Measurements from ENCODE around the gene CYP8B1. TPM values are rescaled to one million over a fixed set of nuclear protein-coding genes. Genes with fewer than 3 reads are reported as not detected.
A peak's percentile ranks its signal among the peaks of the same experiment; 100 is the strongest.

Gene CYP8B1, protein sequence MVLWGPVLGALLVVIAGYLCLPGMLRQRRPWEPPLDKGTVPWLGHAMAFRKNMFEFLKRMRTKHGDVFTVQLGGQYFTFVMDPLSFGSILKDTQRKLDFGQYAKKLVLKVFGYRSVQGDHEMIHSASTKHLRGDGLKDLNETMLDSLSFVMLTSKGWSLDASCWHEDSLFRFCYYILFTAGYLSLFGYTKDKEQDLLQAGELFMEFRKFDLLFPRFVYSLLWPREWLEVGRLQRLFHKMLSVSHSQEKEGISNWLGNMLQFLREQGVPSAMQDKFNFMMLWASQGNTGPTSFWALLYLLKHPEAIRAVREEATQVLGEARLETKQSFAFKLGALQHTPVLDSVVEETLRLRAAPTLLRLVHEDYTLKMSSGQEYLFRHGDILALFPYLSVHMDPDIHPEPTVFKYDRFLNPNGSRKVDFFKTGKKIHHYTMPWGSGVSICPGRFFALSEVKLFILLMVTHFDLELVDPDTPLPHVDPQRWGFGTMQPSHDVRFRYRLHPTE
- polyA plus RNA-seq, result 0.75 TPM
- long read RNA-seq, donor 1, result 0 reads
- long read RNA-seq, donor 2, partial matches to known transcripts, result 0 of 4 reads
- long read RNA-seq, donor 2, other reads (novel, unspliced or antisense), result 0 of 4 reads
- long read RNA-seq, donor 3, result 0 reads
- long read RNA-seq, donor 4, result 0 reads
- long read RNA-seq, donor 5, result 0 reads
- long read RNA-seq, donor 6, result 0 reads
- long read RNA-seq, donor 7, result 0 reads
- long read RNA-seq, donor 8, partial matches to known transcripts, result 0 of 2 reads
- long read RNA-seq, donor 8, other reads (novel, unspliced or antisense), result 0 of 2 reads
- long read RNA-seq, donor 9, result 0 reads
- long read RNA-seq, donor 10, partial matches to known transcripts, result 0 of 2 reads
- long read RNA-seq, donor 10, other reads (novel, unspliced or antisense), result 0 of 2 reads
- long read RNA-seq, donor 11, result 0 reads

DNA sequence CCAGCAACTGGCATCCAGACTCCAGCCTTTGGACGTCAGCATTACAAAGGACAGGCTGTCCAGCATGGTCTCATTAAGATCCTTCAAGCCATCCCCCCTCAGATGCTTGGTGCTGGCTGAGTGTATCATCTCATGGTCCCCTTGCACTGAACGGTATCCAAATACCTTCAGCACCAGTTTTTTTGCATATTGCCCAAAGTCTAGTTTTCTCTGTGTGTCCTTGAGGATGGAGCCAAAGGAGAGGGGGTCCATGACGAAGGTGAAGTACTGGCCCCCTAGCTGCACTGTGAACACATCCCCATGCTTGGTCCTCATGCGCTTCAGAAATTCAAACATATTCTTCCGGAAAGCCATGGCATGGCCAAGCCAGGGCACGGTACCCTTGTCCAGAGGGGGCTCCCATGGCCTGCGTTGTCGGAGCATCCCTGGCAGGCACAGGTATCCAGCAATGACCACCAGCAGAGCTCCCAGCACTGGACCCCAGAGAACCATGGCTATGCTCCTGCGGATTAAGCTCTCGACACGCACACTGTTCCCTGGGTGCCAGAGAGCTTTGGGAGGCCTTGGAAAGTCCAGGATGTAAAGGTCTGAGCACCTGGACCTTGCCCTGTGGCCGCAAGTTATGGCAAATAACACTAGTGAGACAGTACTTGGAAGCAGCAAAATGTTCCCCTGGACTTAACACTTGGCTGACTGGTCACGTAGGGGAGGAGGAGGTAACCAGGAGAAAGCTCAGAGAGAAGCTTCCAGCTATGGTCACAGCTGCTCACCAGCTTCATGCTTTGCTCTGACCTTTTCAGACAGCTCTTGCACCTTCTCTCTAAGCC, at the start of gene CYP8B1:
TSS of gene CYP8B1 (minus strand) at position 555 of the 827 bp plus-strand sequence. CDS start at position 492, 63 bp downstream.
- no peaks in the 10 kb centered on the region for H3K4me1 ChIP-seq (ENCODE audit: control insufficient read depth, insufficient read depth, low read length)
- no peak within 1 kb of the TSS for H3K27ac ChIP-seq (ENCODE audit: low read length)
- H3K36me3 ChIP-seq (ENCODE audit: control insufficient read depth, insufficient read depth, low read length), result no peaks in the 10 kb centered on the region
- peaks cover under 1% of the 10 kb centered on the region for H3K9me3 ChIP-seq (ENCODE audit: control insufficient read depth, low read depth, low read length)
- WGBS (ENCODE audit: insufficient coverage, low lambda C conversion rate), result no CpG with 5 or more reads among the region's 13 CpGs
- no peak within 1 kb of the TSS for H3K4me3 ChIP-seq (ENCODE audit: low read length)
- H3K27me3 ChIP-seq (ENCODE audit: control insufficient read depth, insufficient read depth, low read length), result no peaks in the 10 kb centered on the region
- DNase-seq, result peak in 1 of 2 donors; percentile 34

DNA sequence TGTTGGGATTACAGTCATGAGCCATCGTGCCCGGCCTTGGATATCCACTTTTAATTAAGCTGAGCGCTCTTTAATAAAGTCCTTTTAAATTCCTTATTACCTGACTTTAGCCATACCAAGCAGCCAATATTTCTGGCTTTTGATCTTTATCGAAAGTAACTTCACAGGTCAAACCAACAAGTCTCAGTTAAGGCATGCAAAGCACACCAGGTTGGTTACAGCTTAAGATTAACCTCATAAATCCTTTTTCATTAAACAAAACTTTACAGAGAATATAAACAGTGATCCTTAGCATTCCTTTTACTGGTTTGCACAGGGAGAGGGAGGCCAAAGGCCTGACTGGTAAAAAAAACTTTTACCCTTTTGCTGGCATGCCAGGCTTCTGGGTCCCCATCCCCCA, 47.9 kb upstream of the CYP8B1 start:
- no peaks in the 10 kb centered on the region for H3K27me3 ChIP-seq (ENCODE audit: control insufficient read depth, insufficient read depth, low read length)
- H3K36me3 ChIP-seq (ENCODE audit: control insufficient read depth, insufficient read depth, low read length), result no peaks in the 10 kb centered on the region
- H3K27ac ChIP-seq (ENCODE audit: low read length), result no peak overlapping the region
- no peak for DNase-seq
- peaks cover 3% of the 10 kb centered on the region for H3K9me3 ChIP-seq (ENCODE audit: control insufficient read depth, low read depth, low read length)
- H3K4me3 ChIP-seq (ENCODE audit: low read length), result no peak overlapping the region
- WGBS (ENCODE audit: insufficient coverage, low lambda C conversion rate), result 93% methylated on average over 2 of the region's 4 CpGs
- H3K4me1 ChIP-seq (ENCODE audit: control insufficient read depth, insufficient read depth, low read length), result no peaks in the 10 kb centered on the region

DNA sequence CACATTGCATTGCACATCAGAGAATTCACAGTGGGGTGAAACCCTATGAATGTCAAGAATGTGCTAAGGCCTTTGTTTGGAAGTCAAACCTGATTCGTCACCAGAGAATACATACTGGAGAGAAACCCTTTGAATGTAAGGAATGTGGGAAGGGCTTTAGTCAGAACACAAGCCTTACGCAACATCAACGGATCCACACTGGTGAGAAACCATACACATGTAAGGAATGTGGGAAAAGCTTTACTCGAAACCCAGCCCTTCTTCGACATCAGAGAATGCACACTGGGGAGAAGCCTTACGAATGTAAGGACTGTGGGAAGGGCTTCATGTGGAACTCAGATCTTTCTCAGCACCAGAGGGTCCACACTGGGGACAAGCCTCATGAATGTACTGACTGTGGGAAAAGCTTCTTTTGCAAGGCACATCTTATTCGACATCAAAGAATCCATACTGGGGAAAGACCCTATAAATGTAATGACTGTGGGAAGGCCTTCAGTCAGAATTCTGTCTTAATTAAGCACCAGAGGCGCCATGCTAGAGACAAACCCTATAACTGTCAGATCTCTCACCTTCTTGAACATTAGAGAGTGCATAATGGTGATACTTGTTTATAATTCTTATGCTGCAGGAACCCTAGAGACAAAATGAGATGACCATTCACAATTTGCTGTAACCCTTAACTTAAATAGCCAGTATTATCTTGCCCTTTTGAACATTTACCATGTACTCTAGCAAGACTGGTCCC, 39.3 kb upstream of the CYP8B1 start:
- Histone ChIP-seq H3K9me3 (ENCODE audit: control insufficient read depth, low read depth, low read length) (peaks cover 23% of the 10 kb centered on the region), H3K36me3 (ENCODE audit: control insufficient read depth, insufficient read depth, low read length) (peaks cover 42% of the 10 kb centered on the region), H3K27ac (ENCODE audit: low read length) (no peak overlapping the region), H3K4me1 (ENCODE audit: control insufficient read depth, insufficient read depth, low read length) (no peaks in the 10 kb centered on the region), H3K27me3 (ENCODE audit: control insufficient read depth, insufficient read depth, low read length) (no peaks in the 10 kb centered on the region), H3K4me3 (ENCODE audit: low read length) (no peak overlapping the region)
- DNase-seq, result peak in 1 of 2 donors; percentile 14
- WGBS (ENCODE audit: insufficient coverage, low lambda C conversion rate), result no CpG with 5 or more reads among the region's 8 CpGs

DNA sequence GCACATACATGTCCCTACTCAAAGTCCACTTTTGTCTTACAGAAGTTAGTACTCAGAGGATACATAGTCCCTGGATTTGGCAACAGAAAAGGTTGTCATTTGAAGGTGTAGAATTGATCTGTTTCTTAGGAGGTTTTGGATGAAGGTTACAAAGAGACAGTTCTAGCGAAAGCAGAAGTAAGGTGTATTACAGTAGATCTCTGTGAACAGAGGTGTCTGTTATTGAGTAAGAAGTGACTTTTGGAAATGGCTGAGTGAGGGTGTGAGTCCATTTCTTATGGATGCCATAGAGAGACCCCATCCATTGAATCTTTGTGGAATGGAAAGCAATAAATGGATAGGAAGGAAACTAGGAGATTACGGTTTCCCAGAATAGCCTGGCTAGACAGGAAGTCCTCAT, 35.9 kb upstream of the CYP8B1 start:
- DNase-seq, result no peak
- no peak overlapping the region for H3K27ac ChIP-seq (ENCODE audit: low read length)
- no peak overlapping the region for H3K4me3 ChIP-seq (ENCODE audit: low read length)
- H3K9me3 ChIP-seq (ENCODE audit: control insufficient read depth, low read depth, low read length), result peaks cover 29% of the 10 kb centered on the region
- H3K27me3 ChIP-seq (ENCODE audit: control insufficient read depth, insufficient read depth, low read length), result no peaks in the 10 kb centered on the region
- WGBS (ENCODE audit: insufficient coverage, low lambda C conversion rate), result no CpG with 5 or more reads among the region's 2 CpGs
- H3K36me3 ChIP-seq (ENCODE audit: control insufficient read depth, insufficient read depth, low read length), result peaks cover 54% of the 10 kb centered on the region
- H3K4me1 ChIP-seq (ENCODE audit: control insufficient read depth, insufficient read depth, low read length), result peaks cover 8% of the 10 kb centered on the region

DNA sequence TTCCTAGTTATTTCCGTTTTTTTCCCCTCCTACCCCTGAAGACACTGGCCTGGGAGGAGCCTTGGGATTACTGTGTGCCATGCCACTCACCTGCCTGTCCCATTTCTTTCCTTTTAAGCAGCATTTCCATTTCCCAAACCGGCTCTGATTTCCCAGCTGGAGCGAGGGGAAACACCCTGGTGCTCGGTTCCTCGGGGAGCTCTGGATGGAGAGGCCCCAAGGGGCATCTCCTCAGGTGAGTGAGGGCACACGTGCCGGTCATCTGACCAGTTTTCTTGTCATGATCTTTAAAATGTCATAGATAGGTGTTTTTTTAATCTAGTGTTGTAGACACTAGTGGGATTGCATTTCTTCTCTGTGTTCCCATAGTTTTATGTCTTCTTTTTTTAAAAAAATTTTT, 33.0 kb upstream of the CYP8B1 start:
- Histone ChIP-seq H3K9me3 (ENCODE audit: control insufficient read depth, low read depth, low read length) (peaks cover 19% of the 10 kb centered on the region), H3K27ac (ENCODE audit: low read length) (no peak overlapping the region), H3K36me3 (ENCODE audit: control insufficient read depth, insufficient read depth, low read length) (peaks cover 38% of the 10 kb centered on the region), H3K27me3 (ENCODE audit: control insufficient read depth, insufficient read depth, low read length) (no peaks in the 10 kb centered on the region), H3K4me1 (ENCODE audit: control insufficient read depth, insufficient read depth, low read length) (peaks cover 9% of the 10 kb centered on the region), H3K4me3 (ENCODE audit: low read length) (no peak overlapping the region)
- WGBS (ENCODE audit: insufficient coverage, low lambda C conversion rate), result 92% methylated on average over 2 of the region's 7 CpGs
- DNase-seq, result no peak

DNA sequence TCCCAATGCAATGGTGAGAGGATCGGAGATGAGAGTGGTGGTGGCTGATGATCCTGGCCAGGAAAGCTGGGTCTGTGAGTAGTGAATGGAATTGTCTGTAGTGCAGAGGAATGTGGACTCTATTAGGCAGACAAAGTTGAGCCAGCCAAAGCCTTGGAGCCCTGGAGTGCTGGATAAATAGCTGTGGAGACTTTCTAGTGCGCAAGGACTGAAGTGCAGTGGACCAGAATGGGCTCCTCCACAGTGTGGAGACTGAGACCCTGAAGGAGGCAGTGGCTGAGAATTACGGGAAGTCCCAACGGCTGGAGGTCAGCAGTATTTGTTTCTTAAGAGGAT, 31.1 kb upstream of the CYP8B1 start:
- WGBS (ENCODE audit: insufficient coverage, low lambda C conversion rate), result no CpG with 5 or more reads among the region's 4 CpGs
- Histone ChIP-seq H3K27ac (ENCODE audit: low read length) (no peak overlapping the region), H3K36me3 (ENCODE audit: control insufficient read depth, insufficient read depth, low read length) (peaks cover 29% of the 10 kb centered on the region), H3K9me3 (ENCODE audit: control insufficient read depth, low read depth, low read length) (peaks cover 13% of the 10 kb centered on the region), H3K4me1 (ENCODE audit: control insufficient read depth, insufficient read depth, low read length) (peaks cover 9% of the 10 kb centered on the region), H3K4me3 (ENCODE audit: low read length) (peak overlapping the region; percentile 67), H3K27me3 (ENCODE audit: control insufficient read depth, insufficient read depth, low read length) (no peaks in the 10 kb centered on the region)
- no peak for DNase-seq

DNA sequence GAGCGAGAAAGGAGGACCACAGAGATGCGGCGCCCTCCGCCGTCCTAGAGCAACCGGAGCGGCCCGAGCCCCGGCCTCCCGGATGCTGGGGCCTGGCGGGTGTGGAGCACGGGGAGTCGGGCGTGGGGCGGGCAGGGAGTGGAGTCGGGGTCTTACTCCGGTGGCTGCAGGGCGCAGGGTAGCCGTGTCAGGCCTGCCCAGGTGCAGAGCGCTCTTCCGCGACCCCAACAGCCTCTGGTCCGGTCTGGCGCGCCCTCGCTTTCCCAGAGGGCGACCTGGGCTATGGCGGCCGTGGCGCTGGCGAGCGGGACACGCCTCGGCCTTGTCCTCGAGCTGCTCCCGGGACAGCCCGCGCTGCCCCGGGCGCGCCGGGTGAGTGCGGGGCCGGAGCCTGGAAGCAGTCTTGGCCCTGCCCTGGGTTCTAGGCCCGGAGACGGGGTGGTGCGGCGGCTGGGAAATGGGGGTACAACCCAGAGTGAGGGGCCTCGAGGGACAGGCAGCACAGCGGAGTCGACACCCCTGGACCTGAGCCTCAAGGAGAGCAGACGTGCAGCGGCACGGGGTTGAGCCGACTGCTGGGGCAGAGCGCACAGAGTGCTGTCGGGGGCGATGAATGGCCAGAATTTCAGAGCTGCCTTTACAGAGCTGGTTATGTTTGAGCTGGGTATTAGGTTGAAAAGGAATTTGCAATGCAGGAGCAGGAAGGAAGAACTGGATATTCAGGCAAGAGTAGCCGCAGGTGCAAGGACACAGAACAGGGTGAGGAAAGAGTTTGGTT, 30.6 kb upstream of the CYP8B1 start, which contains the start of gene ZNF662:
TSS of gene ZNF662 (plus strand) at position 73 of the 778 bp plus-strand sequence. CDS start 1,973 bp downstream, outside the sequence.
- peaks cover 13% of the 10 kb centered on the region for H3K9me3 ChIP-seq (ENCODE audit: control insufficient read depth, low read depth, low read length)
- no peaks in the 10 kb centered on the region for H3K27me3 ChIP-seq (ENCODE audit: control insufficient read depth, insufficient read depth, low read length)
- 6% methylated on average over 3 of the region's 59 CpGs for WGBS (ENCODE audit: insufficient coverage, low lambda C conversion rate)
- DNase-seq, result peak; percentile 42 to 83
- H3K36me3 ChIP-seq (ENCODE audit: control insufficient read depth, insufficient read depth, low read length), result peaks cover 23% of the 10 kb centered on the region
- peaks cover 9% of the 10 kb centered on the region for H3K4me1 ChIP-seq (ENCODE audit: control insufficient read depth, insufficient read depth, low read length)
- peak within 1 kb of the TSS; percentile 67 for H3K4me3 ChIP-seq (ENCODE audit: low read length)
- peak within 1 kb of the TSS; percentile 37 for H3K27ac ChIP-seq (ENCODE audit: low read length)

DNA sequence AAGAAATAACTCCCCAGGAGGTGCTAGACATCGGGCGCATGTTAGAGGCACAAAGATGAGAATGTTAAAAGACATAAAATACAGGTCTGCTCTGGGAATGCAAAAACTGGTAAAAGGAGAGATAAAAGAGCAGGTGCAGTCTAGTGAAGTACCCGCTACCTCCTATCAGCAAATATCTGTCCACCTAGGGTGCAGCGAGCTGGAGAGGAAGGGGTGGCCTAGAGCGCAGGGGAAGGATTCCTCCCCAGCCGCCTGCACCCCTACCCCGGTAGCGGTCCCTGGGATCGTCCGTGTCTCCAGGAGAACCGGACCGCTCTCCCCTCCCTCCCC, 30.0 kb upstream of the CYP8B1 start:
- no CpG with 5 or more reads among the region's 12 CpGs for WGBS (ENCODE audit: insufficient coverage, low lambda C conversion rate)
- H3K27ac ChIP-seq (ENCODE audit: low read length), result no peak overlapping the region
- peaks cover 13% of the 10 kb centered on the region for H3K9me3 ChIP-seq (ENCODE audit: control insufficient read depth, low read depth, low read length)
- no peaks in the 10 kb centered on the region for H3K27me3 ChIP-seq (ENCODE audit: control insufficient read depth, insufficient read depth, low read length)
- H3K36me3 ChIP-seq (ENCODE audit: control insufficient read depth, insufficient read depth, low read length), result peaks cover 18% of the 10 kb centered on the region
- peak overlapping the region; percentile 67 for H3K4me3 ChIP-seq (ENCODE audit: low read length)
- DNase-seq, result no peak
- H3K4me1 ChIP-seq (ENCODE audit: control insufficient read depth, insufficient read depth, low read length), result peaks cover 9% of the 10 kb centered on the region

DNA sequence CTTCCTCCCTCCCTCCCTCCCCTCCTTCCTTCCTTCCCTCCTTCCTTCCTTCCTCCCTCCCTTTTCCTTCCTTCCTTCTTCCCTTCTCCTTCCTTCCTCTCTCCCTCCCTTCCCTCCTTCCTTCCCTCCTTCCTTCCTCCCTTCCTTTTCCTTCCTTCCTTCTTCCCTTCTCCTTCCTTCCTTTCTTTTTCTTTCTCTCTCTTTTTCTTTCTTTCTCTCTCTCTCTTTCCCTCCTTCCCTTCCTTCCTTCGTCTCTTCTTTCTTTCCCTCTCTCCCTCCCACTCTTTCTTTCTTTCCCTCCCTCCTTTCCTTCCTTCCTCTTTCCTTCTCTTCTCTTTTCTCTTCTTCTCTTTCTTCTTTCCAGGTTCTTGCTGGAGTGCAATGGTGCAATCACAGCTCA, 28.4 kb upstream of the CYP8B1 start:
- WGBS (ENCODE audit: insufficient coverage, low lambda C conversion rate), result 97% methylated on average over 1 of the region's 1 CpG
- no peak for DNase-seq

More for the DNA sequence above, 28.4 kb upstream of the CYP8B1 start:
- Histone ChIP-seq H3K27ac (ENCODE audit: low read length) (no peak overlapping the region), H3K4me3 (ENCODE audit: low read length) (no peak overlapping the region), H3K9me3 (ENCODE audit: control insufficient read depth, low read depth, low read length) (peaks cover 3% of the 10 kb centered on the region), H3K4me1 (ENCODE audit: control insufficient read depth, insufficient read depth, low read length) (peaks cover 9% of the 10 kb centered on the region), H3K36me3 (ENCODE audit: control insufficient read depth, insufficient read depth, low read length) (peaks cover 8% of the 10 kb centered on the region), H3K27me3 (ENCODE audit: control insufficient read depth, insufficient read depth, low read length) (no peaks in the 10 kb centered on the region)
